ENCODE data around the gene KCNN1. TPM values are rescaled to one million over a fixed set of nuclear protein-coding genes. Genes with fewer than 3 reads are reported as not detected.
"Not testable (repeated sequence)": the region's sequence is repeated elsewhere in the genome, so short reads cannot be mapped to it uniquely, and the experiment has no call there.

The KCNN1 gene
- not detected in 2 replicates for total RNA-seq (2014; rRNA removed; shearing (Covaris generic); ENCODE audit: low replicate concordance)

GRCh38 chr19:17966550-17967256 lies at the start of gene KCNN1:
Gene KCNN1 (plus strand): TSS chr19:17967107. CDS start chr19:17973889, 6,782 bp downstream.
- in situ Hi-C loops (cut with HindIII; ENCODE audit: low pct_unique_long_range_greater_than_20kb, low sequenced_read_pairs), result no loop called here
- DNase-seq (ENCODE audit: low read depth), result no peak

- in situ Hi-C loops (cut with HindIII; ENCODE audit: low pct_unique_long_range_greater_than_20kb, low sequenced_read_pairs); DNase-seq (ENCODE audit: low read depth): not testable (repeated sequence)
Observed at GRCh38 chr19:17918151-17918550, 48.8 kb upstream of the KCNN1 start.

GRCh38 chr19:17919122-17919521 lies 47.8 kb upstream of the KCNN1 start:
- in situ Hi-C loops (cut with HindIII; ENCODE audit: low pct_unique_long_range_greater_than_20kb, low sequenced_read_pairs); DNase-seq (ENCODE audit: low read depth): not testable (repeated sequence)

- in situ Hi-C loops (cut with HindIII; ENCODE audit: low pct_unique_long_range_greater_than_20kb, low sequenced_read_pairs), result no loop called here
- no peak for DNase-seq (ENCODE audit: low read depth)
Observed at GRCh38 chr19:17920527-17920926, 46.4 kb upstream of the KCNN1 start.

- no peak for DNase-seq (ENCODE audit: low read depth)
- in situ Hi-C loops (cut with HindIII; ENCODE audit: low pct_unique_long_range_greater_than_20kb, low sequenced_read_pairs), result no loop called here
Observed at GRCh38 chr19:17922138-17922537, 44.8 kb upstream of the KCNN1 start.

GRCh38 chr19:17926044-17926443 lies 40.9 kb upstream of the KCNN1 start:
- DNase-seq (ENCODE audit: low read depth), result no peak
- in situ Hi-C loops (cut with HindIII; ENCODE audit: low pct_unique_long_range_greater_than_20kb, low sequenced_read_pairs), result no loop called here

- no peak for DNase-seq (ENCODE audit: low read depth)
- in situ Hi-C loops (cut with HindIII; ENCODE audit: low pct_unique_long_range_greater_than_20kb, low sequenced_read_pairs), result no loop called here
Observed at GRCh38 chr19:17929056-17929455, 37.9 kb upstream of the KCNN1 start.

GRCh38 chr19:17931532-17932191 lies 35.2 kb upstream of the KCNN1 start:
- in situ Hi-C loops (cut with HindIII; ENCODE audit: low pct_unique_long_range_greater_than_20kb, low sequenced_read_pairs), result no loop called here
- peak; percentile 37 for DNase-seq (ENCODE audit: low read depth)

GRCh38 chr19:17932485-17933338 lies 34.2 kb upstream of the KCNN1 start, which contains the start of gene CCDC124:
Gene CCDC124 (plus strand): TSS chr19:17933015. CDS start chr19:17936421, 3,406 bp downstream.
- in situ Hi-C loops (cut with HindIII; ENCODE audit: low pct_unique_long_range_greater_than_20kb, low sequenced_read_pairs), result no loop called here
- DNase-seq (ENCODE audit: low read depth), result peak; percentile 96

- DNase-seq (ENCODE audit: low read depth), result peak; percentile 51
- in situ Hi-C loops (cut with HindIII; ENCODE audit: low pct_unique_long_range_greater_than_20kb, low sequenced_read_pairs), result no loop called here
Observed at GRCh38 chr19:17933414-17934129, 33.3 kb upstream of the KCNN1 start.

GRCh38 chr19:17936379-17936778 lies 30.5 kb upstream of the KCNN1 start:
- in situ Hi-C loops (cut with HindIII; ENCODE audit: low pct_unique_long_range_greater_than_20kb, low sequenced_read_pairs), result no loop called here
- DNase-seq (ENCODE audit: low read depth), result no peak

- in situ Hi-C loops (cut with HindIII; ENCODE audit: low pct_unique_long_range_greater_than_20kb, low sequenced_read_pairs), result no loop called here
Observed at GRCh38 chr19:17937371-17937900, 29.5 kb upstream of the KCNN1 start.

GRCh38 chr19:17938092-17938845 lies 28.6 kb upstream of the KCNN1 start:
- peak; percentile 80 for DNase-seq (ENCODE audit: low read depth)
- in situ Hi-C loops (cut with HindIII; ENCODE audit: low pct_unique_long_range_greater_than_20kb, low sequenced_read_pairs), result no loop called here

More at GRCh38 chr19:17937371-17937900, 29.5 kb upstream of the KCNN1 start:
- DNase-seq (ENCODE audit: low read depth), result no peak

- in situ Hi-C loops (cut with HindIII; ENCODE audit: low pct_unique_long_range_greater_than_20kb, low sequenced_read_pairs), result no loop called here
- DNase-seq (ENCODE audit: low read depth), result no peak
Observed at GRCh38 chr19:17942181-17942580, 24.7 kb upstream of the KCNN1 start.

- in situ Hi-C loops (cut with HindIII; ENCODE audit: low pct_unique_long_range_greater_than_20kb, low sequenced_read_pairs), result no loop called here
- no peak for DNase-seq (ENCODE audit: low read depth)
Observed at GRCh38 chr19:17942582-17943273, 24.2 kb upstream of the KCNN1 start.

- in situ Hi-C loops (cut with HindIII; ENCODE audit: low pct_unique_long_range_greater_than_20kb, low sequenced_read_pairs), result no loop called here
- DNase-seq (ENCODE audit: low read depth), result no peak
Observed at GRCh38 chr19:17943274-17944221, 23.4 kb upstream of the KCNN1 start.
